ENCODE data around the gene PNPT1. TPM values are rescaled to one million over a fixed set of nuclear protein-coding genes. Genes with fewer than 3 reads are reported as not detected.

PNPT1 gene
- total and polyA plus RNA-seq, 2 of the 8 experiments (the other 6 are each of a cell fraction or from before 2014, with no cell fraction given) = 8.3 to 40.2 TPM

GRCh38 chr2:55611997-55612396, 81.6 kb downstream of the PNPT1 start (continued):
- TF ChIP-seq MAX (IDR thresholded peaks at IDR 0.05) (no peak), GABPA (IDR thresholded peaks at IDR 0.05; ENCODE audit: borderline replicate concordance, insufficient read depth, low read length) (no peak), PHF8 (conservative IDR thresholded peaks at IDR 0.05; ENCODE audit: low read depth, low read length) (no peak), CREB1 (IDR thresholded peaks at IDR 0.05) (no peak), ASH2L (IDR thresholded peaks at IDR 0.05; ENCODE audit: low read length) (no peak), RBBP5 (IDR thresholded peaks at IDR 0.05; ENCODE audit: borderline replicate concordance, low read depth, low read length) (no peak)
